GM21367 (cell line): ENCODE data around the gene ATOH8.
"Not testable (repeated sequence)": the region's sequence is repeated elsewhere in the genome, so short reads cannot be mapped to it uniquely, and the experiment has no call there.

Experiments
- ATAC-seq: cut with Tn5 transposase; IDR thresholded peaks from one replicate; pipeline ENCODE4 v1.9.1; 2021; ENCODE audit not compliant: unreplicated experiment

Gene ATOH8, protein sequence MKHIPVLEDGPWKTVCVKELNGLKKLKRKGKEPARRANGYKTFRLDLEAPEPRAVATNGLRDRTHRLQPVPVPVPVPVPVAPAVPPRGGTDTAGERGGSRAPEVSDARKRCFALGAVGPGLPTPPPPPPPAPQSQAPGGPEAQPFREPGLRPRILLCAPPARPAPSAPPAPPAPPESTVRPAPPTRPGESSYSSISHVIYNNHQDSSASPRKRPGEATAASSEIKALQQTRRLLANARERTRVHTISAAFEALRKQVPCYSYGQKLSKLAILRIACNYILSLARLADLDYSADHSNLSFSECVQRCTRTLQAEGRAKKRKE

DNA sequence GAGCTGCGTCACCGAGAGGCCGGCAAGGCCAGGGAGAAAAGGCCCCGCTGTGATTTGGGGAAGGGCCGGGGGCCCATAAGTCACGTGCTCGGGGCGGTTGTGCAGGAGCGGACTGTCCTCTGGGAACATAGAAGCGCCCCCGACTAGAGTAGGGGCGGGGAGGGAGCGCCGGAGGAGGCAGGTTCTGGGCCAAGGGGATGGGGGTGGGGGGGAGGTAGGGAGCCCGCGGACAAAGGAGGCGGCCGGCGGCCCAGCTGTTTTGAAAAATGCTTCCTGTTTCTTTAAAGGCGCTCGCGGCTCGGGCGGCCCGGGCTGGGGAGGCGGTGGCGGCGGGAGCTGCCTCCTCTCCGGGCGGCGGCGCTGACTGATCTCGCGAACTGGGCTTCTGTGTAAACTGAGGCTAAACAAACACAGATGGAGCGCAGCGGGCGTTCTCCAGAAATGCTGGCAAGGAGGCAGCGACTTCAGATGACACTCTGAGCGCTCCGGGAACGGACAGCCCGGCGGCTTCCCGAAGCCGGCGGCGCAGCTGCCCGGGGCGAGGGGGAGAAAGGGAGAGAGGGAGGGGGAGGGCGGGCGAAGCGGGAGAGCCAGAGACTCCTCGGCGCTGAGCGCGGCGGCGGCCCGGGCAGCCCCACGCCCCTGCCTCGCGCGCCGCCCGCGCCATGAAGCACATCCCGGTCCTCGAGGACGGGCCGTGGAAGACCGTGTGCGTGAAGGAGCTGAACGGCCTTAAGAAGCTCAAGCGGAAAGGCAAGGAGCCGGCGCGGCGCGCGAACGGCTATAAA, at the start of gene ATOH8:
TSS of gene ATOH8 (plus strand) at position 467 of the 788 bp plus-strand sequence. CDS start at position 666, 199 bp downstream.
- no peak for ATAC-seq

- no peak for ATAC-seq
Observed at GRCh38 chr2:85704038-85704437, 49.8 kb upstream of the ATOH8 start.

GRCh38 chr2:85704800-85705679, 48.8 kb upstream of the ATOH8 start:
- peak; percentile 57 for ATAC-seq

GRCh38 chr2:85705680-85706039, 48.1 kb upstream of the ATOH8 start:
- ATAC-seq = no peak

GRCh38 chr2:85706063-85706462, 47.7 kb upstream of the ATOH8 start:
- no peak for ATAC-seq

- ATAC-seq = no peak
Observed at GRCh38 chr2:85706599-85707296, 47.0 kb upstream of the ATOH8 start.

- ATAC-seq = peak; percentile 60
Observed at GRCh38 chr2:85707304-85707703, 46.5 kb upstream of the ATOH8 start.

GRCh38 chr2:85708641-85709040, 45.1 kb upstream of the ATOH8 start:
- ATAC-seq = no peak

- ATAC-seq = no peak
Observed at GRCh38 chr2:85709401-85709811, 44.4 kb upstream of the ATOH8 start.

DNA sequence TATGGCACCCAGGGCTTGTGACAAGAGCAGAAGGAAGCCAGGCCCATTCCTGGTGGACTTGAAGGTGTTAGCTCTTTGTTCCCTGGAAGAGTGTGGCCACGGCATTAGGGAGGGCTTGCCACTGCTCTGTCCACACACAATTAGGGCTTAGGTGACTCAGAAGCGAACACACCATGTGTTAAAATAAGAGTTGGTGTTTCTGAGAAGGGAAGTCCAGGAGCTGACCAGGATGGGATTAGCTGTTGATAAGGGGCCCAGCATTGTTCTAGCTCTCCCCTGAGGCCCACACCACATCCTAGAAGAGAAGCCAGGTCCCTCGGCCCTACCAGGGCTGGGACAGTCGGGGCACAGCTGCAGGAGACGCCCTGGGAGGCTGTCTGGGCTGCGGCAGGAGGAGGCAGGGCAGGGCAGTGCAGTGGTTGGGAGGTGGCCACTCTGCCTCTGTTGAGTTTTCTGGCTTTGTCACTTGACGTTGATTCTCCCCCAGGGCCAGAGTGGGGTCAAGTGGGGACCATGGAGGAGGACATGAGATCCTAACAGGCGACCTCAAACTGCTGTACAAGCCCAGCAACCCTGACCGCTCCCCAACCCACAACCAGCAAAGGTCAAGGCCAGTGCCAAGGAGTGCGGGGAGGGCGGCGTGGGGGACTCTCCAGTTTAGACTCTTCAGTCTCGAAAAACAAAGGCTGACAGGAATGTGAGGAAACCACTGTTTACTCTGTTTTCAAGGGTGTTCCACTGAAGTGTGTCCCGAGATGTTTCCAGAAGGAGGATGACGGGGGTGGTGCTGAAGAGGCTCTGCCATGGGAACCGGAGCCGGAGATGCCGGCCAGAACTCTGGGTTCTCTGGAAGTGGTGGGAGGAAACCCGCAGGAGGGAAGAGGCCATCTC, 42.9 kb upstream of the ATOH8 start:
- ATAC-seq = no peak

DNA sequence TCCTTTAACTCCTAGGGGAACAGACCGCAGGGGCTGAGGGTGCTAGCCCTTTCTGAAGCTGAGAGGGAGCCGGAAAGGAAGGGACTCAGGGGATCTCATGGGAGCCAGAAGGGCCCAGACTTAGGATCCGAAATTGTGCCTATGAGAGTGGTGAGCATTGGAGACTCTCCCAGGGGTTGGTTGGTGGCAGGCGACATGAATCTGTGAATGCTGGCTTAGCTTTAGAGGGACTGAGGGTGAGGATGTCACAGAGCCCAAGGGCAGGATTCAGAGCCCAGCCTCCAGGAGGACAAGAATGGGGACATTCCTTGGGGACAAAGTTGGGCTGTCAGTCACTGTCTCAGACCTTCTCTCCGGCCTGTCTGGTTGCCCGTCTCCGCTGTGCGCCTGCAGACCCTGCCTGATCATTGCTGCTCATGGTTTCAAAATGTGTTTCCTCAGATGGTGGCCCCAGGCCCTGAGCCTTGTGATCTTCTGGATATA, 42.2 kb upstream of the ATOH8 start:
- ATAC-seq = no peak

DNA sequence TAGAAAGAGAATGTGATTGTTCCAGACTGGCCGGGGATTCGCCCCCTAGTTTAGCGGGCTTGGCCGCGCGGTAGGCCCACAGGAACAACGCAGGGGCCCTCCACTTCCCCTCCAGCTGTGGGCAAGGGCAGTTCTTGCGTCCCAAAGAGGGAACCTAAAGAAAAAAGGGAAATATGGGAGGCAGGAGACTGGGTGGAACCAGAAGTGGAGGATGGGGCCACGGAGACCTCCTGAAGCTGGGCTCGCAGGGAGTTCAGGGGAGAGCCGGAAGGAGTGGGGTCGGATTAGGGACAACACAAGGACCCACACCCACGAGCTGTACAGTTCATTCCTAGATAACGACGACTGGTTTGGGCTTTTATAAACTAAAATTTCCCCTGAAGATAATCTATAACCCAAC, 41.5 kb upstream of the ATOH8 start:
- ATAC-seq = no peak

DNA sequence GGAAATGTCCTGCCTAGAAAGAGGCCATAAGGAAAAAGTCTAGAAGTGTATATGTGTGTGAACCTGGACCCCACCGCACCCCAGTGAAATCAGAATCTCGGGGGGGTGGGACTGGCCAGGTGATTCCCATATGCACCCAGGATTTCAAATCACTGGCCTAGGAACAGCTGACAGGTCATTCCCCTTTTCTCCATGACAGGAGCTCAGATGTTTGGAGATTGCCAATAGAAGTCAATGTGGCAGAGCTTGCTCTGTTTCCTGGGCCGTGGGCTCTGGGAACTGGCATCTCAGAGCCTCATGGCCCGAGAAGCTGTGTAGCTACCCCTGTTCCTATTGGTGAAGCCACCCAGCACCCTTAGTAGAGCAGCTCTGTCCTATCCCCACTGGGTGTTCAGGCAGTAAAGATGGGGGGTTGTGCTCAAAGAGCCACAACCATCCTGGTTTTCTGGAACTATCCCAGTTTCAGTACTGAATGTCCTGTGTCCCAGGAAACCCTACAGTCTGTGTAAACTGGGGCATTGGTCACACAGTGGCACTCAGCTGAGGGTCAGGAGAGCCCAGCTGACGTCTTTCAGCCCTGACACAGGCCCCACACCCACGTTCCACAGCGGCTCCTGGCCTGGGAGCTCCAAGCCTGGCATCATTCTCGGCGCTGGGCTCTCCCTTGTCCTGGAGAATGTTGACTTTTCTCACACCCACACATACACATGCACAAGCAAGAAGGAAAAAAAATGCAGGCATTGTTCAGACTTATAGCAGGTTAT, 40.8 kb upstream of the ATOH8 start:
- no peak for ATAC-seq

- no peak for ATAC-seq
Observed at GRCh38 chr2:85713836-85714235, 40.0 kb upstream of the ATOH8 start.

- not testable (repeated sequence) for ATAC-seq
Observed at GRCh38 chr2:85714421-85714820, 39.4 kb upstream of the ATOH8 start.

- ATAC-seq = no peak
Observed at GRCh38 chr2:85714841-85715240, 39.0 kb upstream of the ATOH8 start.

GRCh38 chr2:85716346-85716914, 37.4 kb upstream of the ATOH8 start:
- ATAC-seq = no peak

DNA sequence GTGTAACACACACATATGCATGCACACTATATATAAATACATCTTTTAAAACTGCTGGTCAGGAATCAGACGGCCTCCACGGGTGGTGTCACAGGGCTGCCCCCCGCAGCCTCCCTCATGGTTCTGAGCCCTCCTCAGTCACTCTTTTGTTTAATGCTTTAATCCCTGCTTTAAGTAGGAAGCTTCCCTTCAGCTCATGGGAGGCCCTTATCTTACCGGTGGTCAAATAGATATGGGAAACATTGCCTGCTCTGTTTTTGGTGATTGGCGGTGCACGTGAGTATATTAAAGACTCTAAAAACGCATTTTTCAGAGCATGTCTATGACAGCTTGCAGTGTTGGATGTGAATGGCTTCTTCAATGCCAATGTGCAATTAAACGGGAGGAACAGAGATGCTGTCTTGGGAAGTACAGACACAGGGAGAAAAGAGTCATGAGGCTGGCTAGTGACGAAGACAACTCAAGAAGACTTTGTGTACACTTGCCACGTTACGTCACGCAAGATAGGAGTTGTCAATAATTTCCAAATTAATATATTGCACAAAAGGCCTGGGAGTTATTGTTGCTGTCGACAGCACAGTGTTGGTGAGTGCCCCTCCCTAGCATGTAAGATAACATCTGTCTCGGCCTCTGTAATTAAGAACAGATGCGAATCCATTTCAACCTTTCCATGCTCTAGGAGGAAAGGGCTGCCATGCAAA, 36.3 kb upstream of the ATOH8 start:
- no peak for ATAC-seq
